ENCODE results near the gene GRAMD1B. TPM values are rescaled to one million over a fixed set of nuclear protein-coding genes. Genes with fewer than 3 reads are reported as not detected.
A peak's percentile ranks its signal among the peaks of the same experiment; 100 is the strongest.

GRAMD1B gene
- polyA plus RNA-seq, 2 of the 4 experiments (the other 2 are of a cell fraction), result 55.5 to 108 TPM

DNA sequence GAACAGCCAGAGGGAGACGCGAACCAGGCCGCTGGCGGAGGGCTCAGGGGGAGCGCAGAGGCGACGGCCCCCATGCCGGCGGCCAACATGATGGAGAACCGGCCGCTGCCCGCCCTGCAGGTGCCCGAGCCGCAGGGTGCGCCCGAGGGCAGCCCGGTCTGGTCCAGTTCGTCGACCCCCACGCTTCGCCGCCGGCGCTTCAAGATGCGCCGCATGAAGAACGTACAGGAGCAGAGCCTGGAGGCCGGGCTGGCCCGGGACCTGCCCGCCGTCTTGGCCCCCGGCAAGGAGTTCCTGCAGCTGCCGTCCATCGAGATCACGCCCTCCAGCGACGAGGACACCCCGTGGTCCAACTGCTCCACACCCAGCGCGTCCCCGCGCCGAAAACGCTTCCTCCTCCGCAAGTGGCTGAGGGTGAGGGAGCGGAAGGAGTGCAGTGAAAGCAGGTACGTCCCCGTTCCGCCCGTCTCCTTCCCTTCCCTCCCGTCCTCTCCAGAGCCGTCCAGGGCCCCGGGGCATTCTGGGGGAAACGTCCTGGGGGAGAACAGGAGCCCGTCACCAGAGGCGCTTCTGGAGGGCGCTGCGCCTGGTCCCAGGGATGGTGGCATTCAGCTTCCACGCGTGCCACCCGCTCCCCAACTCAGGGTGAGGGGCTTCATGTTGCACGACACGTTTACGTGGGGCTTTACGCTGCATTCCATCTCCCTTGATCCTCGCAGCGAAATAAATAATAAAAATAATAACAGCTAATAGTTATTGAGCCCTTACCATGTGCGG lies 840 bp downstream of the GRAMD1B start:
- ATAC-seq (peak; percentile 79 to 83), FAIRE-seq (no peak), DNase-seq (ENCODE audit: low read depth in 1 of 2, low spot score in 1 of 2) (peak; percentile 49 to 72)
- peak overlapping the region; percentile 83 for H3K4me2 ChIP-seq
- CTCF ChIA-PET, result interaction anchor here (0.7 to 3.2 kb wide), 9 partner anchors 11 to 332 kb away, joined by 3 to 17 read pairs (median 4); no protein-coding TSS in a partner anchor
- peaks cover 14% of the 10 kb centered on the region; the same call in 2 of the 3 replicates for H3K4me1 ChIP-seq
- POLR2A ChIA-PET, result interaction anchor here (1.1 to 1.8 kb wide), 3 partner anchors 13 to 23 kb away, joined by 4 read pairs; no protein-coding TSS in a partner anchor
- H3K27ac ChIP-seq, result peak overlapping the region; percentile 94 to 95
- 1% methylated on average over 10 of the region's 68 CpGs for WGBS (ENCODE audit: missing lambda C conversion rate)
- peak overlapping the region; percentile 93 for H3K4me3 ChIP-seq
- H3K9me3 ChIP-seq, result peaks cover 3% of the 10 kb centered on the region; the same call in 1 of the 3 replicates
- TF ChIP-seq ESRRA (IDR thresholded peaks at IDR 0.05; ENCODE audit: borderline replicate concordance, low read length) (no peak), EP300 (IDR thresholded peaks at IDR 0.05) (no peak), NR3C1 (IDR thresholded peaks at IDR 0.05) (no peak), MAX (IDR thresholded peaks at IDR 0.05) (peak; percentile 45), POLR2A (IDR thresholded peaks at IDR 0.05; ENCODE audit: low read length) (peak; percentile 52), JUN (IDR thresholded peaks at IDR 0.05) (peak in 1 of 2 experiments; percentile 54; a peak in 3 of 5 replicates)
- TF ChIP-seq, protein P1, sequence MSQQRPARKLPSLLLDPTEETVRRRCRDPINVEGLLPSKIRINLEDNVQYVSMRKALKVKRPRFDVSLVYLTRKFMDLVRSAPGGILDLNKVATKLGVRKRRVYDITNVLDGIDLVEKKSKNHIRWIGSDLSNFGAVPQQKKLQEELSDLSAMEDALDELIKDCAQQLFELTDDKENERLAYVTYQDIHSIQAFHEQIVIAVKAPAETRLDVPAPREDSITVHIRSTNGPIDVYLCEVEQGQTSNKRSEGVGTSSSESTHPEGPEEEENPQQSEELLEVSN (IDR thresholded peaks at IDR 0.05; ENCODE audit: borderline replicate concordance, low read depth), result peak; percentile 65

DNA sequence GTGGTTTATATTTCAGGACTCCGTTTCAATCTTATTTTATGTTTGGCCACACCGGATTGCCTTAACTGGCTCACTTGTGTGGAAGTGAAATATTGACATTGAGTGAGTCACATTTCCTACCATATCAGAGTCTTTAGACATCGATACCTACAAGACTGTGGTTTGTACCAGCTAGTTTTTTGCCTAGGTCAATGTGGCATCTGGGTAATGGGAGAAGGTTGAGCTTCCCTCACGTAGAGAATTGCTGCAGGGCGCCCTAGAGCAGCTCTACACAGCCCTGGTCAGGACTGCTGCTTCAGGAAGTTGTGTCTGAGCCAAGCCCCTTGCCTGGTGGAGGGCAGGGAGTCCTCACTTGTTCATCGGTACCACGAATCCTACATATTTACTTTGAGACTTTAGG lies 1.6 kb downstream of the GRAMD1B start:
- peaks cover 14% of the 10 kb centered on the region; the same call in 2 of the 3 replicates for H3K4me1 ChIP-seq
- peaks cover 3% of the 10 kb centered on the region; the same call in 1 of the 3 replicates for H3K9me3 ChIP-seq
- peak overlapping the region; percentile 93 for H3K4me3 ChIP-seq
- FAIRE-seq (no peak), DNase-seq (ENCODE audit: low read depth in 1 of 2, low spot score in 1 of 2) (peak in 1 of 2 experiments; percentile 8), ATAC-seq (peak in 1 of 2 experiments; percentile 36; a peak in 3 of 6 replicates)
- no peak for TF ChIP-seq MYC (IDR thresholded peaks at IDR 0.05; ENCODE audit: borderline replicate concordance, low read length)
- no peak for TF ChIP-seq FOSL2 (IDR thresholded peaks at IDR 0.05)
- TF ChIP-seq FOSL2 (CRISPR knock-in tag; IDR thresholded peaks at IDR 0.05), result 0 out of 2 replicates have a peak, but pooled peaks have one; percentile 28
- H3K4me2 ChIP-seq, result peak overlapping the region; percentile 83
- ChIA-PET CTCF (interaction anchor here (0.6 to 3.2 kb wide), 10 partner anchors 12 to 332 kb away, joined by 3 to 17 read pairs (median 4); no protein-coding TSS in a partner anchor), POLR2A (interaction anchor here (1.1 to 1.8 kb wide), 3 partner anchors 13 to 24 kb away, joined by 4 read pairs; no protein-coding TSS in a partner anchor)
- WGBS (ENCODE audit: missing lambda C conversion rate), result 2% methylated on average over 7 of the region's 7 CpGs
- H3K27ac ChIP-seq, result peak overlapping the region; percentile 94 to 95

DNA sequence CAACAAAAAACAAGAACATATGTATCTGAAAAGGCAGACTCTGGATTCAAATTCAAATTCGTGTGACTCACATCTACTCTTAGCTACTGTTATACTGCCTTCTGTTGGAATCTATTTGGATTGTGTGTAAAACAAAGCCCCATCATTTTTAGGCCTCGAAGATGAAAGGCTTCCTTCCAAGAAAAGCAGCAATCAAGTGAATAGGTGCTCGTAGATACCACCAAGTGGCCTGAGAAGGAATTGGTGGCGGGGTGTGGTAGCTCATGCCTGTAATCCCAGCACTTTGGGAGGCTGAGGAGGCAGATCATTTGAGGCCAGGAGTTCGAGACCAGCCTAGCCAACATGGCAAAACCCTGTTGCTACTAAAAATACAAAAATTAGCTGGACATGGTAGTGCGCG lies 4.2 kb downstream of the GRAMD1B start:
- CTCF ChIA-PET, result interaction anchor here (0.6 to 2.5 kb wide), 14 partner anchors 10 to 159 kb away, joined by 3 to 13 read pairs (median 3); no protein-coding TSS in a partner anchor
- no peak for ATAC-seq
- peak; percentile 12; the same call in 1 of the 3 replicates for TF ChIP-seq SMC3 (IDR thresholded peaks at IDR 0.05)
- TF ChIP-seq, protein P2, sequence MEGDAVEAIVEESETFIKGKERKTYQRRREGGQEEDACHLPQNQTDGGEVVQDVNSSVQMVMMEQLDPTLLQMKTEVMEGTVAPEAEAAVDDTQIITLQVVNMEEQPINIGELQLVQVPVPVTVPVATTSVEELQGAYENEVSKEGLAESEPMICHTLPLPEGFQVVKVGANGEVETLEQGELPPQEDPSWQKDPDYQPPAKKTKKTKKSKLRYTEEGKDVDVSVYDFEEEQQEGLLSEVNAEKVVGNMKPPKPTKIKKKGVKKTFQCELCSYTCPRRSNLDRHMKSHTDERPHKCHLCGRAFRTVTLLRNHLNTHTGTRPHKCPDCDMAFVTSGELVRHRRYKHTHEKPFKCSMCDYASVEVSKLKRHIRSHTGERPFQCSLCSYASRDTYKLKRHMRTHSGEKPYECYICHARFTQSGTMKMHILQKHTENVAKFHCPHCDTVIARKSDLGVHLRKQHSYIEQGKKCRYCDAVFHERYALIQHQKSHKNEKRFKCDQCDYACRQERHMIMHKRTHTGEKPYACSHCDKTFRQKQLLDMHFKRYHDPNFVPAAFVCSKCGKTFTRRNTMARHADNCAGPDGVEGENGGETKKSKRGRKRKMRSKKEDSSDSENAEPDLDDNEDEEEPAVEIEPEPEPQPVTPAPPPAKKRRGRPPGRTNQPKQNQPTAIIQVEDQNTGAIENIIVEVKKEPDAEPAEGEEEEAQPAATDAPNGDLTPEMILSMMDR (IDR thresholded peaks at IDR 0.05), result peak; percentile 22; the same call in 2 of the 3 replicates
- TF ChIP-seq HES2 (IDR thresholded peaks at IDR 0.05), result no peak
- peak in 1 of 2 experiments; percentile 27; a peak in 2 of 5 replicates for TF ChIP-seq RAD21 (conservative IDR thresholded peaks at IDR 0.05 in 1 of 2, IDR thresholded peaks at IDR 0.05 in 1 of 2)

More for the DNA sequence above, 4.2 kb downstream of the GRAMD1B start:
- Histone ChIP-seq H3K9me3 (no peaks in the 10 kb centered on the region), H3K27ac (peak overlapping the region in 1 of 2 experiments; percentile 32; a peak in 1 of 6 replicates), H3K4me1 (peaks cover 25% of the 10 kb centered on the region), H3K4me3 (no peak overlapping the region), H3K4me2 (0 out of 3 replicates have a peak overlapping the region, but pooled peaks have one; percentile 31)
- FAIRE-seq, result no peak
- POLR2A ChIA-PET, result no interaction called here
- WGBS (ENCODE audit: missing lambda C conversion rate), result 52% methylated on average over 7 of the region's 7 CpGs
- DNase-seq (ENCODE audit: low read depth in 1 of 2, low spot score in 1 of 2), result peak; percentile 31 to 75
